GM18499 (cell line): ENCODE results near the gene SGTA.
"Not testable (repeated sequence)": the region's sequence is repeated elsewhere in the genome, so short reads cannot be mapped to it uniquely, and the experiment has no call there.

Experiments
- ATAC-seq: cut with Tn5 transposase; IDR thresholded peaks from one replicate; pipeline ENCODE4 v1.9.1; 2021; ENCODE audit warnings: moderate number of reproducible peaks; ENCODE audit not compliant: insufficient read depth, unreplicated experiment

The SGTA gene

DNA sequence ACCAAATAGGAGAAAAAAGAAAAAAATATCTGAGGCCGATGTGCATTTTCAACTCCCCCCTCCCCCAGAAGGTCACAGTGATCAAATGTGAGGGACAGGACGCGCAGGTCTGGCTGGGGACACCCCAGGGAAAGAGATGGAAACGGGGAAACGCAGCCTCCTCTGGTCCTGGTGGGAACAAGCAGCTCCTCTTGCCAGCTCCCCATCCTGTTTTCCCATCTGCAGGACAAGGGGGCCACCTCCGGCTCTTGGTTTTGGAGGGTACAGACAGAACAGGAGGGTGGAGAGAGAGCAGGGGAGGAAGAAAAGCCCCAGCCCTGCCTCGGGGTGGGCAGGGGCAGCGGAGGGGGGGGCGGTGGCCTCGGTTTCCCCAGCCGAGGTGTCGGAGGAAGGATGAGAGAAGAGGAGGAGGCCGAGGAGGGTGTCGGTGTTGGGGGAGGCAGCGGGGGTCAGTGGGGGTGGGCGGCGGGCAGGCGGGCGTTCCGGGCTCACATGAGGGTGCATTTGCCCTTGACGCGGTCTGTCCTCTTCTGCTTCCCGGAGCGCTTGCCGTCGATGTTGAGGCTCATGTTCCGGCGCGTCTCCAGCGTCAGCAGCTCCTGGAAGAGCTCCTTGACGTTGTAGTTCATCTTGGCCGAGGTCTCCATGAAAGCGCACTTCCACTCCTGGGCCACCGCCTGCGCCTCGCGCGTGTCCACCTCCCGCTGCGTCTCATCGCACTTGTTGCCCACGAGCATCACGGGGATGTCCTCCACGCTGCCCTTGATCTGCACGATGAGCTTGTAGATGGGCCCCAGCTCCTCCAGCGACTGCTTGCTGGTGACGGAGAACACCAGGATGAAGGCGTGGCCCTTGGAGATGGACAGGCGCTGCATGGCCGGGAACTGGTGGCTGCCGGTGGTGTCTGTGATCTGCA lies 66.1 kb downstream of the SGTA start:
- no peak for ATAC-seq

DNA sequence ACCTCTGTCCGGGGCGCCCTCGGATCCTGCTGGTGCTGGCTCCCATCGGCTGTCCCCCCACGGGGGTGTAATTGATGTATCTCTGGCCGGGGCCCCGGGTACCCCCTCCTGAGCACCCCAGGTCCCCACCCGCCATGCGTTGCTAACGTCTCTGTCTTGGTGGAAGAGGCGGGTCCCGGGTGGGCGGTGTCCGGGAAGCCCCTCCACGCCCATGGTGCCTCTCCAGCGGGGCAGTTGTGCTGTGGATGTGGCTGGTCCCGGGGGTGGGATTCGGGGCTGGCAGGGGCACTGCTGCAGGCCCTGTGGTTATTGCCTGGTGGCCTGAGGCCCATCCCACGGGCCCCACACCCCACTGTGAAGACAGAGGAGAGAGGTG lies 66.8 kb downstream of the SGTA start:
- no peak for ATAC-seq

DNA sequence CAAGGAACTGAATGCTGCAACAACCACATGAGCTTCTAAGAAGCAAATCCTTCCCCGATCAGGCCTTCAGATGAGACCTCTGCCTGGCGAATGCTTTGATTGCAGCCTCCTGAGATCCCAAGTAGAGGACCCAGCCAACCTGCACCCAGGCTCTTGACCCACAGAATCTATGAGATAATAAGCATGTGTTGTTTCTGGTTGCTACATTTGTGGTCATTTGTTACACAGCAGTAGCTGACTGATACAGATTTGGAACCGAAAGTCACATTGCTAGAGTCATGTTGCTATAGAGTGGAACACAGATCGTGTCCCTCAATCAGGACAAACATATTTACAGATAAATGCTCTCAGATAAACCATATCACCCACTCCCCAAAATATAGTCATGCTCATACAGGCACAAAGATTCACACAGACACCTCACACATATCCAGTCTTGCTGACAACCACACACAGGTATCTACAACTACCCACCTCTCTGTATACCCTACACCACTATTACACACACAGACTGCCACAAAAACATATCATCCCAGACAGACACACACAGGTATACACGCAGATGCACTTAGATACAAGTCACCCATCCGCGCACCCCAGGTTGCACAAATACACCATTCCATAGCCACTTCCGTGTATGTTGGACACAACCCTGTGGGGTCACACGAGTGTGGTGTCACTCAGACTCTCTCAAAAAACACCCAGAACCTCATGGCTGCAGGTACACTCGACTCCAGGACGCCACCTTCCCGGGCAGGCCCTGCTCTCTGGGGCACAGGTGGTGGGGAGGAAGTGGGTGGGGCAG lies 67.4 kb downstream of the SGTA start:
- no peak for ATAC-seq

DNA sequence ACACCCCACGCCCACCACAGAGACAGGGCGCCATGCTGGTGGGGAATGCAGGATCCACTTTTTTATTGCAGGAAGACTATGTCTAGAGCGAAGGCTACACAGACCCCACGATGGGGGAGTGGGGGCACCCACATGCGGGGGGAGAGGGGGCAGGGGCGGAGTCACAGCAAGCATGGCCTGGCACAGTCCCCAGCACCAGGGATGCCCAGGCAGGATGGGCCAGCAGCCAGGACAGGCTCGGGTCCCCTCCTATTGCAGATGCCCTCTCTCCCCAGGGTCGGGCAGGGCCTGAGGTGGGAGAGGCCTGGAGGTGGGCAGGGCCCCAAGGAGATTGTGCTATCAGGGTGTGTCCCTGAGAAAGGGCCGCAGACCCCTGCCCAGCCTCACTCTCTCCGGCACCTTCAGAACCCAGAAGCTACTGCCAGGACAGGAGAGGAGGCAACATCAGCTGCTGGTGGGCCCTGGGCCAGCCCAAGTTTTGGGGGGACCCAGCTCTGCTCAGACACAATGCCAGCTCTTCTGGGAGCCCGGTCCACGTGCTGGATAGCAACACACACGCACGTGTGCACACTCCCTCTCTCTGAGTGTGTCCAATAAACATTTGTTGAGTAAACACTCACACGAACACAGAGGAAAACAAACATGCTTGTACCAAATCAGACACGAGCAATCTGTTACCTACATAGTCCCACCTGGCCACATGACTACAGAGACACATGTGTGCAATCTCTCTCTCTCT lies 68.4 kb downstream of the SGTA start:
- no peak for ATAC-seq

DNA sequence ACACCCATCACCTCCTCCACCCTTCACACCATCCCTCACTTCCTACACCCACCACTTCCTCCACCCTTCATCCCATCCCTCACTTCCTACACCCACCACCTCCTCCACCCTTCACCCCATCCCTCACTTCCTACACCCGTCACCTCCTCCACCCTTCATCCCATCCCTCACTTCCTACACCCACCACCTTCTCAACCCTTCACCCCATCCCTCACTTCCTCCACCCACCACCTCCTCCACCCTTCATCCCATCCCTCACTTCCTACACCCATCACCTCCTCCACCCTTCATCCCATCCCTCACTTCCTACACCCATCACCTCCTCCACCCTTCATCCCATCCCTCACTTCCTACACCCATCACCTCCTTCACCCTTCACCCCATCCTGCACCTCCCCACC lies 69.0 kb downstream of the SGTA start:
- ATAC-seq, result not testable (repeated sequence)

DNA sequence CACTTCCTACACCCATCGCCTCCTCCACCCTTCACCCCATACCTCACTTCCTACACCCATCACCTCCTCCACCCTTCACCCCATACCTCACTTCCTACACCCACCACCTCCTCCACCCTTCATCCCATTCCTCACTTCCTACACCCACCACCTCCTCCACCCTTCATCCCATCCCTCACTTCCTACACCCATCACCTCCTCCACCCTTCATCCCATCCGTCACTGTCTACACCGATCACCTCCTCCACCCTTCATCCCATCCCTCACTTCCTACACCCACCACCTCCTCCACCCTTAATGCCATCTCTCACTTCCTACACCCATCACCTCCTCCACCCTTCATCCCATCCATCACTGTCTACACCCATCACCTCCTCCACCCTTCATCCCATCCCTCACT lies 69.9 kb downstream of the SGTA start:
- not testable (repeated sequence) for ATAC-seq

DNA sequence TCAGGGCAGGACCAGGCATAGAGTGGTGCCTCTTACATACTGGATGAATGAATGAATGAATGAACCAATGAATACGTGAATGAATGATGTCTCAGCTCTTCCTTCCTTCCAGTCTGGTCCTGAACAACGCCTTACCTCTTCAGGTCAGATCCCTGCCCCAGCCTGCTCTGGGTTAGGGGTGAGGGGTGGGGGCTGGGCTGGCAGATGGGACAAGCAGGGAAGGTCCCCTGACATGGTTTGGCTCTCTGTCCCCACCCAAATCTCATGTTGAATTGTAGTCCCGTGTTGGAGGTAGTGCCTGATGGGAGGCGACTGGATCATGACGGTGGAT lies 71.2 kb downstream of the SGTA start:
- ATAC-seq, result no peak

DNA sequence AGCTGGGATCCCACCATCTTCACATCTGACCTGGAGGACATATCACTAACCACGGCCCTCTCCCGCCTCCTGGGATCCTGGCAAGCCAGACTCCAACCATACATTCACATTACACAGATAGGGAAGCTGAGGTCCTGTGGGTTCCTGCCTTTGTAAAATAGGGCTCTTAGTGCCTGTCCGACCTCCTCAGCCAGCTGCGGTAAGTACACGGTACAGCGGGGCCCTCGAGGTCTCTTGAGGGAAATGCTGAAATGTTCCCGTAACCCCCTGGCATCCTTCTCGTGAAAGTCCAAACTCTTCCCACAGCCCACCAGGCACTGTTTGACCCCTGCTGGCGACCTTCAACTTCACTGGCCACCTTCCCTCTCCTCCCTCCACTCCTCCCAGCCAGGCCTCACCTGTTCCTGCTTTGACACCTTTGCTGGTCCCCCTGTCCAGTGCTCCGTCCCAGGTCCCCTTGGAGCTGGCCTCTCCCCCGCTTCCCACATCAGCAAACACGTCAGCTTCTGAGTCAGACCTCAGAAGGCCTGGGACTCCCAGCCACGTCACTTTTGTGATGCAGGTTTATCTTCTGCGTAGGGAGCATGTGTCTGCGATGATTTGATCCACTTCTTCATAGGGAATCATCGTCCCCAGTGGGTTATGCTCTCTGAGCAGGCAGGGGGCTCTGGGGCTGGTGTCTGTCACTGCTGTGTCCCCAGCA lies 71.8 kb downstream of the SGTA start:
- no peak for ATAC-seq

DNA sequence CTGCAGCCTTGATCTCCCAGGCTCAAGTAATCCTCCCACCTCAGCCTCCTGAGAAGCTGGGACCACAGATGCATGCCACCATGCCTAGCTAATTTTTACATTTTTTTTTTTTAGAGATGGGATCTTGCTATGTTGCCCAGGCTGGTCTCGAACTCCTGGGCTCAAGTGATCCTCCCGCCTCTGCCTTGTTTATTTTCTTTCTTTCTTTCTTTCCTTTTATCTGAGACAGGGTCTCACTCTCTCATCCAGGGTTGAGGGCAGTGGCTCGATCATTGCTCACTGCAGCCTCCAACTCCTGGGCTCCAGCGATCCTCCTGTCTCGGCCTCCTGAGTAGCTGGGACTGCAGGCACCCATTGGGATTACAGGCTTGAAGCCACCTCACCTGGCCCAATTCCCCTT lies 76.8 kb downstream of the SGTA start:
- no peak for ATAC-seq
